H1 (cell line): ENCODE measurements around the gene ELMO2. TPM values are rescaled to one million over a fixed set of nuclear protein-coding genes. Genes with fewer than 3 reads are reported as not detected.

Experiments
- ASH2L ChIP-seq: fragments of 200-600, 300-600 bp; sonication (generic); IDR thresholded peaks from one replicate; pipeline ENCODE4 v1.7.1; 2017; ENCODE audit warnings: low read length
- polyA plus RNA-seq, 7 experiments: library from polyadenylated mRNA; depleted of rRNA in 3 of 7; stranded (reverse) in 5 of 7; unstranded in 2 of 7; fragments of >200 nt in 5 of 7; fragments of 200-250 nt in 2 of 7; gene quantifications; 1 replicate in 5 of 7; 2 replicates in 1 of 7; 4 replicates in 1 of 7; pipeline versions ENCODE4 v1.2.1 to v1.2.3, GENCODE V29; 2011 to 2013; ENCODE audit warnings: missing spikeins in 2 of 7, mixed read lengths in 2 of 7
- total RNA-seq: library from RNA; stranded (reverse); fragmentation: NEBNext Ultra II Directional; extraction: Animal tissue kit (Norgen Biotek cat#: 25700); gene quantifications from 2 replicates; pipeline ENCODE4 v1.2.1, GENCODE V29; 2021

Gene ELMO2
- total and polyA plus RNA-seq, 2 of the 8 experiments (the other 6 are each of a cell fraction or from before 2014, with no cell fraction given), result 34.3 to 39.7 TPM

DNA sequence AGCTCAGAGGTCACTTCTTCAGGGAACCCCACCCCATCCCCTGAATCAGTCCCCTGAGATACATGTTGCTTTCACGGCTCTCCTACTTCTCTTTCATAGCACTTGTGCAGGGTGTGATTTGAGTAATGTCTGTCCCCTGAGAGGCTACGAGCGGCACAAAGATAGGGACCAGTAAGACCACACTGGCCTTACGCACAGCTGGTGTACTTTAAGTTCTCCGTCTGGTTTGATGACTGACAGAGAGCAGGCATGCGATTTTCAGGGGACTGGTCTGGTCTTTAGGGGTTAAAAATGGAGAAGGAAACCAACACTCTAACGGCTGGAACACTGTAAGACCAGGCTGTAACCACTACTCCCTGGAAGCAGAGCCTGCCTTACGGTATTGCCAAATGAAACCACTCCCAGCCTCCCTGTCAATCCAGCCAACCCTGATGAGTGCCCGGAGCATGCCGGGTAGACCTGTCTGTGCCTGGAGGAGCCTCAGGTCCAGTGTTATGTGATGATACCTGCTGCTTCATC is 47.1 kb downstream of the ELMO2 start (continued):
- TF ChIP-seq ASH2L, result no peak
